ENCODE results near the gene PLEKHM3.

DNA sequence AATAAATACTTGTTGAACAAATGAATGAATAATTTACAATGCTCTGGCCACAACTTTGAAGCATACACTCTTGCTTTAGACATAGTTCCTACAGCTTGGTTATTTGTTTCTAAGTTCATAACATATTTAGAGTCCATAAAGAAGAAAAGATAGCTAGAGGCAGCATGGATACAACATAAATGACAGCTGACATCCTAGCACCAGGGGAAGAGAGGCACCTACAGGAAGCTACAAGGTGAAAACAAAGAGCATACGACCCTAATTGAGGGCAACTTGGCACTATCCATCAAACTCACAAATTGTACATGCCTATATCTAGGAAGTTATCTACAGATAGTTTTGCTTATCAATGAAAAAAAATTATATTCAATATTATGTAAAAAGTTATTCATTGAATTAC, 88.9 kb downstream of the PLEKHM3 start:
- TF ChIP-seq FOS (IDR thresholded peaks at IDR 0.05; ENCODE audit: borderline replicate concordance, insufficient read depth, low read length): no peak
- TF ChIP-seq, protein P1, sequence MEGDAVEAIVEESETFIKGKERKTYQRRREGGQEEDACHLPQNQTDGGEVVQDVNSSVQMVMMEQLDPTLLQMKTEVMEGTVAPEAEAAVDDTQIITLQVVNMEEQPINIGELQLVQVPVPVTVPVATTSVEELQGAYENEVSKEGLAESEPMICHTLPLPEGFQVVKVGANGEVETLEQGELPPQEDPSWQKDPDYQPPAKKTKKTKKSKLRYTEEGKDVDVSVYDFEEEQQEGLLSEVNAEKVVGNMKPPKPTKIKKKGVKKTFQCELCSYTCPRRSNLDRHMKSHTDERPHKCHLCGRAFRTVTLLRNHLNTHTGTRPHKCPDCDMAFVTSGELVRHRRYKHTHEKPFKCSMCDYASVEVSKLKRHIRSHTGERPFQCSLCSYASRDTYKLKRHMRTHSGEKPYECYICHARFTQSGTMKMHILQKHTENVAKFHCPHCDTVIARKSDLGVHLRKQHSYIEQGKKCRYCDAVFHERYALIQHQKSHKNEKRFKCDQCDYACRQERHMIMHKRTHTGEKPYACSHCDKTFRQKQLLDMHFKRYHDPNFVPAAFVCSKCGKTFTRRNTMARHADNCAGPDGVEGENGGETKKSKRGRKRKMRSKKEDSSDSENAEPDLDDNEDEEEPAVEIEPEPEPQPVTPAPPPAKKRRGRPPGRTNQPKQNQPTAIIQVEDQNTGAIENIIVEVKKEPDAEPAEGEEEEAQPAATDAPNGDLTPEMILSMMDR (IDR thresholded peaks at IDR 0.05; ENCODE audit: extremely low read depth in 1 of 2, insufficient read depth in 1 of 2, low read depth in 1 of 2, low read length in 2 of 2): no peak
- no peak for TF ChIP-seq POLR2A (IDR thresholded peaks at IDR 0.05; ENCODE audit: low read depth, low read length)
- no peak for TF ChIP-seq MYC (IDR thresholded peaks at IDR 0.05; ENCODE audit: low read depth, low read length)
